Activated CD8-positive, alpha-beta memory T cell treated with anti-CD3 and anti-CD28 coated beads, Interleukin-2, amount 50 U/mL, for 1 hour (primary cell): ENCODE results near the gene OST4.
A peak's percentile ranks its signal among the peaks of the same experiment; 100 is the strongest.
"Not testable (repeated sequence)": the region's sequence is repeated elsewhere in the genome, so short reads cannot be mapped to it uniquely, and the experiment has no call there.

Experiments used
- DNase-seq: peaks from one replicate; pipeline ENCODE4 v3.0.0-alpha.2; 2020; ENCODE audit errors: extremely low read depth

Gene OST4

GRCh38 chr2:27079233-27080139, 8.0 kb upstream of the OST4 start:
- DNase-seq: no peak

GRCh38 chr2:27078267-27079194, 7.1 kb upstream of the OST4 start, which contains the start of gene EMILIN1:
Gene EMILIN1, plus strand, starts transcription at chr2:27078615. Its CDS starts 451 bp downstream, at chr2:27079066.
- no peak for DNase-seq

GRCh38 chr2:27077231-27077630, 5.8 kb upstream of the OST4 start:
- no peak for DNase-seq

- DNase-seq: no peak
Measured at GRCh38 chr2:27076323-27076722, 4.9 kb upstream of the OST4 start.

GRCh38 chr2:27075566-27075871, 4.1 kb upstream of the OST4 start:
- DNase-seq: not testable (repeated sequence)

- peak; percentile 19 for DNase-seq
Measured at GRCh38 chr2:27074738-27075565, 3.5 kb upstream of the OST4 start.

- no peak for DNase-seq
Measured at GRCh38 chr2:27073782-27074181, 2.3 kb upstream of the OST4 start.

- DNase-seq: no peak
Measured at GRCh38 chr2:27072920-27073319, 1.5 kb upstream of the OST4 start.

- DNase-seq: no peak
Measured at GRCh38 chr2:27071990-27072830, 756 bp upstream of the OST4 start.

- DNase-seq: no peak
Measured at GRCh38 chr2:27070653-27071276, 689 bp downstream of the OST4 start.

GRCh38 chr2:27069961-27070618, 1.4 kb downstream of the OST4 start:
- no peak for DNase-seq

- no peak for DNase-seq
Measured at GRCh38 chr2:27069436-27069835, 2.0 kb downstream of the OST4 start.

GRCh38 chr2:27067385-27067784, 4.1 kb downstream of the OST4 start:
- no peak for DNase-seq

- no peak for DNase-seq
Measured at GRCh38 chr2:27065128-27065527, 6.3 kb downstream of the OST4 start.

- DNase-seq: no peak
Measured at GRCh38 chr2:27060323-27060722, 11.1 kb downstream of the OST4 start.

GRCh38 chr2:27059141-27059820, 12.2 kb downstream of the OST4 start:
- no peak for DNase-seq

- no peak for DNase-seq
Measured at GRCh38 chr2:27058210-27058609, 13.2 kb downstream of the OST4 start.

- DNase-seq: no peak
Measured at GRCh38 chr2:27057184-27057583, 14.3 kb downstream of the OST4 start.

- DNase-seq: no peak
Measured at GRCh38 chr2:27054721-27055120, 16.7 kb downstream of the OST4 start.
